ENCODE data around the gene KCNJ2. TPM values are rescaled to one million over a fixed set of nuclear protein-coding genes. Genes with fewer than 3 reads are reported as not detected.

The KCNJ2 gene
- total and polyA plus RNA-seq, 5 donors from 2014 or later, result 0.22 TPM; not detected in 4

GRCh38 chr17:70171159-70171558 is 1.8 kb downstream of the KCNJ2 start:
- Mint-ChIP-seq H3K4me3 (no peak overlapping the region), H3K4me1 (peaks cover 0 to 15% (median 10%) of the 10 kb centered on the region in 4 donors)

GRCh38 chr17:70172449-70172848 is 3.1 kb downstream of the KCNJ2 start:
- DNase-seq (no peak), ATAC-seq (ENCODE audit: low read depth in 2 of 2) (no peak)
- Histone ChIP-seq H3K36me3 (ENCODE audit: control insufficient read depth, insufficient read depth, low read length) (no peaks in the 10 kb centered on the region), H3K27me3 (ENCODE audit: control insufficient read depth, insufficient read depth, low read length) (peaks cover 21% of the 10 kb centered on the region), H3K4me3 (ENCODE audit: low read depth, low read length) (no peak overlapping the region), H3K27ac (ENCODE audit: insufficient read depth, low read length, poor library complexity, severe bottlenecking) (no peak overlapping the region), H3K9me3 (ENCODE audit: control insufficient read depth in 2 of 2, low read length in 2 of 2) (no peaks in the 10 kb centered on the region), H3K4me1 (ENCODE audit: control insufficient read depth, insufficient read depth, low read length, poor library complexity, severe bottlenecking) (no peaks in the 10 kb centered on the region)
- Mint-ChIP-seq H3K36me3 (no peaks in the 10 kb centered on the region), H3K27me3 (peaks cover 44% of the 10 kb centered on the region), H3K9me3 (peaks cover 0 to 5% (median 1%) of the 10 kb centered on the region in 7 donors), H3K27ac (no peak overlapping the region), H3K4me1 (peaks cover 0 to 15% (median 12%) of the 10 kb centered on the region in 4 donors), H3K4me3 (no peak overlapping the region)

More at GRCh38 chr17:70171159-70171558, 1.8 kb downstream of the KCNJ2 start:
- no peak overlapping the region for H3K4me3 ChIP-seq (ENCODE audit: low read depth, low read length)
- no peaks in the 10 kb centered on the region for H3K9me3 ChIP-seq (ENCODE audit: control insufficient read depth in 2 of 2, low read length in 2 of 2)
- H3K27me3 ChIP-seq (ENCODE audit: control insufficient read depth, insufficient read depth, low read length), result peaks cover 25% of the 10 kb centered on the region
- Mint-ChIP-seq H3K27ac (peak overlapping the region in 1 of 3 donors; percentile 28), H3K9me3 (peaks cover 0 to 5% (median 0%) of the 10 kb centered on the region in 7 donors), H3K27me3 (peaks cover 48% of the 10 kb centered on the region), H3K36me3 (no peaks in the 10 kb centered on the region)
- no peaks in the 10 kb centered on the region for H3K36me3 ChIP-seq (ENCODE audit: control insufficient read depth, insufficient read depth, low read length)
- no peak overlapping the region for H3K27ac ChIP-seq (ENCODE audit: insufficient read depth, low read length, poor library complexity, severe bottlenecking)
- no peaks in the 10 kb centered on the region for H3K4me1 ChIP-seq (ENCODE audit: control insufficient read depth, insufficient read depth, low read length, poor library complexity, severe bottlenecking)
- no peak for ATAC-seq (ENCODE audit: low read depth in 2 of 2)
- no peak for DNase-seq

- Histone ChIP-seq H3K36me3 (ENCODE audit: control insufficient read depth, insufficient read depth, low read length) (no peaks in the 10 kb centered on the region), H3K4me1 (ENCODE audit: control insufficient read depth, insufficient read depth, low read length, poor library complexity, severe bottlenecking) (no peaks in the 10 kb centered on the region), H3K27ac (ENCODE audit: insufficient read depth, low read length, poor library complexity, severe bottlenecking) (no peak overlapping the region), H3K4me3 (ENCODE audit: low read depth, low read length) (no peak overlapping the region), H3K27me3 (ENCODE audit: control insufficient read depth, insufficient read depth, low read length) (peaks cover 18% of the 10 kb centered on the region), H3K9me3 (ENCODE audit: control insufficient read depth in 2 of 2, low read length in 2 of 2) (no peaks in the 10 kb centered on the region)
- H3K9me3 Mint-ChIP-seq, result peaks cover 0 to 5% (median 1%) of the 10 kb centered on the region in 7 donors
- DNase-seq (no peak), ATAC-seq (ENCODE audit: low read depth in 2 of 2) (no peak)
- H3K4me3 Mint-ChIP-seq, result no peak overlapping the region
- no peak overlapping the region for H3K27ac Mint-ChIP-seq
- H3K36me3 Mint-ChIP-seq, result no peaks in the 10 kb centered on the region
- H3K27me3 Mint-ChIP-seq, result peaks cover 41% of the 10 kb centered on the region
- peaks cover 0 to 15% (median 12%) of the 10 kb centered on the region in 4 donors for H3K4me1 Mint-ChIP-seq
Measured at GRCh38 chr17:70172923-70173322, 3.6 kb downstream of the KCNJ2 start.

GRCh38 chr17:70173681-70174080 is 4.3 kb downstream of the KCNJ2 start:
- H3K27me3 ChIP-seq (ENCODE audit: control insufficient read depth, insufficient read depth, low read length), result peaks cover 14% of the 10 kb centered on the region
- Mint-ChIP-seq H3K4me1 (peaks cover 0 to 11% (median 10%) of the 10 kb centered on the region in 4 donors), H3K9me3 (peaks cover 0 to 5% (median 0%) of the 10 kb centered on the region in 7 donors), H3K27me3 (peaks cover 37% of the 10 kb centered on the region), H3K36me3 (no peaks in the 10 kb centered on the region), H3K27ac (no peak overlapping the region), H3K4me3 (no peak overlapping the region)
- DNase-seq (no peak), ATAC-seq (ENCODE audit: low read depth in 2 of 2) (no peak)
- no peaks in the 10 kb centered on the region for H3K36me3 ChIP-seq (ENCODE audit: control insufficient read depth, insufficient read depth, low read length)
- no peaks in the 10 kb centered on the region for H3K4me1 ChIP-seq (ENCODE audit: control insufficient read depth, insufficient read depth, low read length, poor library complexity, severe bottlenecking)
- no peaks in the 10 kb centered on the region for H3K9me3 ChIP-seq (ENCODE audit: control insufficient read depth in 2 of 2, low read length in 2 of 2)
- no peak overlapping the region for H3K4me3 ChIP-seq (ENCODE audit: low read depth, low read length)
- H3K27ac ChIP-seq (ENCODE audit: insufficient read depth, low read length, poor library complexity, severe bottlenecking), result no peak overlapping the region

- no peaks in the 10 kb centered on the region for H3K9me3 ChIP-seq (ENCODE audit: control insufficient read depth in 2 of 2, low read length in 2 of 2)
- H3K4me1 Mint-ChIP-seq, result peaks cover 0 to 4% (median 0%) of the 10 kb centered on the region in 4 donors
- no peaks in the 10 kb centered on the region for H3K36me3 ChIP-seq (ENCODE audit: control insufficient read depth, insufficient read depth, low read length)
- peaks cover 0 to 4% (median 0%) of the 10 kb centered on the region in 7 donors for H3K9me3 Mint-ChIP-seq
- H3K4me3 ChIP-seq (ENCODE audit: low read depth, low read length), result no peak overlapping the region
- H3K4me3 Mint-ChIP-seq, result no peak overlapping the region
- H3K27ac Mint-ChIP-seq, result no peak overlapping the region
- no peak overlapping the region for H3K27ac ChIP-seq (ENCODE audit: insufficient read depth, low read length, poor library complexity, severe bottlenecking)
- ATAC-seq (ENCODE audit: low read depth in 2 of 2), result no peak
- H3K36me3 Mint-ChIP-seq, result no peaks in the 10 kb centered on the region
- DNase-seq, result no peak
- no peaks in the 10 kb centered on the region for H3K4me1 ChIP-seq (ENCODE audit: control insufficient read depth, insufficient read depth, low read length, poor library complexity, severe bottlenecking)
- no peaks in the 10 kb centered on the region for H3K27me3 ChIP-seq (ENCODE audit: control insufficient read depth, insufficient read depth, low read length)
- no peaks in the 10 kb centered on the region for H3K27me3 Mint-ChIP-seq
Measured at GRCh38 chr17:70181376-70181775, 12.0 kb downstream of the KCNJ2 start.

GRCh38 chr17:70181866-70182265 is 12.5 kb downstream of the KCNJ2 start:
- Histone ChIP-seq H3K4me1 (ENCODE audit: control insufficient read depth, insufficient read depth, low read length, poor library complexity, severe bottlenecking) (no peaks in the 10 kb centered on the region), H3K4me3 (ENCODE audit: low read depth, low read length) (no peak overlapping the region), H3K27me3 (ENCODE audit: control insufficient read depth, insufficient read depth, low read length) (no peaks in the 10 kb centered on the region), H3K36me3 (ENCODE audit: control insufficient read depth, insufficient read depth, low read length) (no peaks in the 10 kb centered on the region), H3K27ac (ENCODE audit: insufficient read depth, low read length, poor library complexity, severe bottlenecking) (no peak overlapping the region), H3K9me3 (ENCODE audit: control insufficient read depth in 2 of 2, low read length in 2 of 2) (no peaks in the 10 kb centered on the region)
- Mint-ChIP-seq H3K4me1 (peaks cover 0 to 4% (median 0%) of the 10 kb centered on the region in 4 donors), H3K36me3 (no peaks in the 10 kb centered on the region), H3K27ac (no peak overlapping the region), H3K9me3 (peaks cover 0 to 4% (median 0%) of the 10 kb centered on the region in 7 donors), H3K4me3 (no peak overlapping the region), H3K27me3 (no peaks in the 10 kb centered on the region)
- DNase-seq (no peak), ATAC-seq (ENCODE audit: low read depth in 2 of 2) (no peak)

GRCh38 chr17:70183508-70183907 is 14.2 kb downstream of the KCNJ2 start:
- no peak overlapping the region for H3K27ac Mint-ChIP-seq
- H3K27me3 Mint-ChIP-seq, result no peaks in the 10 kb centered on the region
- H3K36me3 Mint-ChIP-seq, result no peaks in the 10 kb centered on the region
- DNase-seq, result no peak
- H3K4me1 Mint-ChIP-seq, result no peaks in the 10 kb centered on the region
- no peak overlapping the region for H3K4me3 Mint-ChIP-seq
- H3K9me3 Mint-ChIP-seq, result peaks cover 0 to 2% (median 1%) of the 10 kb centered on the region in 7 donors
- ATAC-seq (ENCODE audit: low read depth in 2 of 2), result no peak
- Histone ChIP-seq H3K36me3 (ENCODE audit: control insufficient read depth, insufficient read depth, low read length) (no peaks in the 10 kb centered on the region), H3K9me3 (ENCODE audit: control insufficient read depth in 2 of 2, low read length in 2 of 2) (no peaks in the 10 kb centered on the region), H3K27ac (ENCODE audit: insufficient read depth, low read length, poor library complexity, severe bottlenecking) (no peak overlapping the region), H3K27me3 (ENCODE audit: control insufficient read depth, insufficient read depth, low read length) (no peaks in the 10 kb centered on the region), H3K4me3 (ENCODE audit: low read depth, low read length) (no peak overlapping the region), H3K4me1 (ENCODE audit: control insufficient read depth, insufficient read depth, low read length, poor library complexity, severe bottlenecking) (no peaks in the 10 kb centered on the region)

GRCh38 chr17:70184207-70184606 is 14.9 kb downstream of the KCNJ2 start:
- Mint-ChIP-seq H3K27ac (no peak overlapping the region), H3K4me1 (no peaks in the 10 kb centered on the region), H3K36me3 (no peaks in the 10 kb centered on the region), H3K4me3 (no peak overlapping the region), H3K9me3 (peaks cover 0 to 4% (median 1%) of the 10 kb centered on the region in 7 donors), H3K27me3 (no peaks in the 10 kb centered on the region)
- Histone ChIP-seq H3K27ac (ENCODE audit: insufficient read depth, low read length, poor library complexity, severe bottlenecking) (no peak overlapping the region), H3K4me3 (ENCODE audit: low read depth, low read length) (no peak overlapping the region), H3K4me1 (ENCODE audit: control insufficient read depth, insufficient read depth, low read length, poor library complexity, severe bottlenecking) (no peaks in the 10 kb centered on the region), H3K27me3 (ENCODE audit: control insufficient read depth, insufficient read depth, low read length) (no peaks in the 10 kb centered on the region), H3K9me3 (ENCODE audit: control insufficient read depth in 2 of 2, low read length in 2 of 2) (no peaks in the 10 kb centered on the region), H3K36me3 (ENCODE audit: control insufficient read depth, insufficient read depth, low read length) (no peaks in the 10 kb centered on the region)
- DNase-seq, result no peak
- no peak for ATAC-seq (ENCODE audit: low read depth in 2 of 2)

All from CD4-positive, CD25-positive, alpha-beta regulatory T cell (primary cell).